ENCODE data around the gene ZNF574.

GRCh38 chr19:42088471-42089190 is 12.7 kb downstream of the ZNF574 start:
- TF ChIP-seq POLR2A (IDR thresholded peaks at IDR 0.05; ENCODE audit: borderline replicate concordance, extremely low read depth, insufficient read depth, insufficient read length) (no peak), EZH2phosphoT487 (IDR thresholded peaks at IDR 0.05; ENCODE audit: borderline replicate concordance) (no peak), ZNF274 (IDR thresholded peaks at IDR 0.05; ENCODE audit: low read depth, low read length) (no peak)
- TF ChIP-seq, protein P1, sequence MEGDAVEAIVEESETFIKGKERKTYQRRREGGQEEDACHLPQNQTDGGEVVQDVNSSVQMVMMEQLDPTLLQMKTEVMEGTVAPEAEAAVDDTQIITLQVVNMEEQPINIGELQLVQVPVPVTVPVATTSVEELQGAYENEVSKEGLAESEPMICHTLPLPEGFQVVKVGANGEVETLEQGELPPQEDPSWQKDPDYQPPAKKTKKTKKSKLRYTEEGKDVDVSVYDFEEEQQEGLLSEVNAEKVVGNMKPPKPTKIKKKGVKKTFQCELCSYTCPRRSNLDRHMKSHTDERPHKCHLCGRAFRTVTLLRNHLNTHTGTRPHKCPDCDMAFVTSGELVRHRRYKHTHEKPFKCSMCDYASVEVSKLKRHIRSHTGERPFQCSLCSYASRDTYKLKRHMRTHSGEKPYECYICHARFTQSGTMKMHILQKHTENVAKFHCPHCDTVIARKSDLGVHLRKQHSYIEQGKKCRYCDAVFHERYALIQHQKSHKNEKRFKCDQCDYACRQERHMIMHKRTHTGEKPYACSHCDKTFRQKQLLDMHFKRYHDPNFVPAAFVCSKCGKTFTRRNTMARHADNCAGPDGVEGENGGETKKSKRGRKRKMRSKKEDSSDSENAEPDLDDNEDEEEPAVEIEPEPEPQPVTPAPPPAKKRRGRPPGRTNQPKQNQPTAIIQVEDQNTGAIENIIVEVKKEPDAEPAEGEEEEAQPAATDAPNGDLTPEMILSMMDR (IDR thresholded peaks at IDR 0.05 in 2 of 3, conservative IDR thresholded peaks at IDR 0.05 in 1 of 3; ENCODE audit: borderline replicate concordance in 1 of 3, insufficient read depth in 1 of 3, low read depth in 2 of 3, low read length in 2 of 3) = no peak

All from HCT116 (cell line).